A549 (cell line): ENCODE measurements around the gene RTEL1.

Experiments
- BHLHE40 ChIP-seq: IDR thresholded peaks from 2 replicates; pipeline ENCODE4 v1.6.1; 2012; ENCODE audit warnings: low read depth, low read length, inconsistent platforms
- EHMT2 ChIP-seq: fragments of 200-600 bp; sonication (generic); IDR thresholded peaks from 2 replicates; pipeline ENCODE4 v1.6.1; 2016; ENCODE audit warnings: antibody characterized with exemption, low read depth, mild to moderate bottlenecking, moderate library complexity
- EP300 ChIP-seq, 2 experiments: fragments of >200 bp; sonication (Bioruptor Twin); formaldehyde crosslinking; IDR thresholded peaks; 2 replicates in 1 of 2; 3 replicates in 1 of 2; pipeline ENCODE4 v1.6.1; 2016 to 2017
- GATA3 ChIP-seq: IDR thresholded peaks from 2 replicates; pipeline ENCODE4 v1.6.1; 2012; ENCODE audit warnings: borderline replicate concordance
- JUN ChIP-seq, 2 experiments: fragments of >200 bp; sonication (Bioruptor Twin); formaldehyde crosslinking; IDR thresholded peaks; 2 replicates in 1 of 2; 3 replicates in 1 of 2; pipeline ENCODE4 v1.6.1; 2016 to 2017
- NFE2L2 ChIP-seq: fragments of 150-350 bp; conservative IDR thresholded peaks from 2 replicates; pipeline ENCODE4 v1.6.1; 2014; ENCODE audit warnings: low read length
- RAD21 ChIP-seq, 2 experiments: fragments of >200 bp in 1 of 2; sonication (Bioruptor Twin) in 1 of 2; formaldehyde crosslinking in 1 of 2; IDR thresholded peaks in 1 of 2; conservative IDR thresholded peaks in 1 of 2; 2 replicates in 1 of 2; 3 replicates in 1 of 2; pipeline ENCODE4 v1.6.1; 2012 to 2018; ENCODE audit warnings: inconsistent platforms in 1 of 2
- RCOR1 ChIP-seq: fragments of 150-350 bp; IDR thresholded peaks from 2 replicates; pipeline ENCODE4 v1.6.1; 2014; ENCODE audit warnings: antibody characterized with exemption, low read length, low read depth
- TF ChIP-seq, protein P1 (sequence below): fragments of >200 bp; sonication (Bioruptor Twin); formaldehyde crosslinking; IDR thresholded peaks from 3 replicates; pipeline ENCODE4 v1.5.1; 2016

DNA sequence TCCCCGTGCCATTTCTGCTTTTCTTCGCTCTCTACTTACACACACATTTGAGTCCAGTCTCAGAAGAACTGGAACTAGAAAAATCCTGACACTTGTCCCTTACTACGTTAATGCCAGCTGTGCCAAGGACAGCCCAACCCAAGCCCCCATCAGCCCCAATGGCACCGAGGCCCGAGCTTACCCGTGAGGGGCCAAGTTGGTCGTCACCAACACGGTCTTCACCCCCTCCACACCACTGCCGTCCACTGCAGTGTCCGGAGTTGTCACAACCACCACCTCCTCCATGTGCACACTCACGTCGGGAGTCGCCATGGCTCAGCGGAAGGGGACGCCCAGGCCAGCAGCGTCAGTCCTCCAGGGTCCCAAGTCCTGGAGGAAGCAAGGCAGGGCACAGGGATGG, 39.0 kb upstream of the RTEL1 start:
- TF ChIP-seq EHMT2 (no peak), RAD21 (conservative IDR thresholded peaks at IDR 0.05 in 1 of 2, IDR thresholded peaks at IDR 0.05 in 1 of 2) (no peak), BHLHE40 (no peak), RCOR1 (no peak), NFE2L2 (no peak), GATA3 (no peak), JUN (IDR thresholded peaks at IDR 0.05) (no peak), EP300 (IDR thresholded peaks at IDR 0.05) (no peak)
- TF ChIP-seq, protein P1, sequence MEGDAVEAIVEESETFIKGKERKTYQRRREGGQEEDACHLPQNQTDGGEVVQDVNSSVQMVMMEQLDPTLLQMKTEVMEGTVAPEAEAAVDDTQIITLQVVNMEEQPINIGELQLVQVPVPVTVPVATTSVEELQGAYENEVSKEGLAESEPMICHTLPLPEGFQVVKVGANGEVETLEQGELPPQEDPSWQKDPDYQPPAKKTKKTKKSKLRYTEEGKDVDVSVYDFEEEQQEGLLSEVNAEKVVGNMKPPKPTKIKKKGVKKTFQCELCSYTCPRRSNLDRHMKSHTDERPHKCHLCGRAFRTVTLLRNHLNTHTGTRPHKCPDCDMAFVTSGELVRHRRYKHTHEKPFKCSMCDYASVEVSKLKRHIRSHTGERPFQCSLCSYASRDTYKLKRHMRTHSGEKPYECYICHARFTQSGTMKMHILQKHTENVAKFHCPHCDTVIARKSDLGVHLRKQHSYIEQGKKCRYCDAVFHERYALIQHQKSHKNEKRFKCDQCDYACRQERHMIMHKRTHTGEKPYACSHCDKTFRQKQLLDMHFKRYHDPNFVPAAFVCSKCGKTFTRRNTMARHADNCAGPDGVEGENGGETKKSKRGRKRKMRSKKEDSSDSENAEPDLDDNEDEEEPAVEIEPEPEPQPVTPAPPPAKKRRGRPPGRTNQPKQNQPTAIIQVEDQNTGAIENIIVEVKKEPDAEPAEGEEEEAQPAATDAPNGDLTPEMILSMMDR: no peak
